Vagina (tissue), 2 donors: Measurements from ENCODE around the gene LHCGR. TPM values are rescaled to one million over a fixed set of nuclear protein-coding genes. Genes with fewer than 3 reads are reported as not detected.
"Not testable (repeated sequence)": the region's sequence is repeated elsewhere in the genome, so short reads cannot be mapped to it uniquely, and the experiment has no call there.

Experiments used
- DNase-seq, 2 donors: peaks; one replicate each; pipeline ENCODE4 v3.0.0-alpha.2; 2017; ENCODE audit errors: extremely low spot score in 2 of 2
- H3K27ac ChIP-seq: fragments of 200-600 bp; sonication (generic); one replicate; pipeline ENCODE4 v1.5.1; 2019
- H3K27me3 ChIP-seq: fragments of 200-600 bp; sonication (generic); one replicate; pipeline ENCODE4 v1.5.1; 2019
- H3K36me3 ChIP-seq, 2 donors: fragments of 200-600 bp; sonication (generic); one replicate each; pipeline ENCODE4 v1.5.1; 2017 to 2019
- H3K4me1 ChIP-seq: fragments of 200-600 bp; sonication (generic); one replicate; pipeline ENCODE4 v1.5.1; 2019
- H3K4me3 ChIP-seq, 2 donors: fragments of 200-600 bp; sonication (generic); 1 replicate in 1 of 2; 2 replicates in 1 of 2; pipeline ENCODE4 v1.5.1; 2016 to 2019
- H3K9me3 ChIP-seq: fragments of 200-600 bp; sonication (generic); one replicate; pipeline ENCODE4 v1.5.1; 2019
- CTCF ChIP-seq, 3 experiments: fragments of 450-650 bp in 2 of 3; fragments of 200-600 bp in 1 of 3; sonication (generic) in 1 of 3; IDR thresholded peaks; one replicate each; pipeline ENCODE4 v1.5.1; 2017 to 2019; ENCODE audit warnings: antibody characterized with exemption in 3 of 3, mild to moderate bottlenecking in 2 of 3, moderate library complexity in 2 of 3
- POLR2A ChIP-seq, 2 donors: fragments of 450-650 bp; IDR thresholded peaks; one replicate each; pipeline ENCODE4 v1.6.1; 2017; ENCODE audit warnings: antibody characterized with exemption in 2 of 2, mild to moderate bottlenecking in 2 of 2, moderate library complexity in 2 of 2
- POLR2AphosphoS5 ChIP-seq, 2 donors: sonication (generic); formaldehyde crosslinking; IDR thresholded peaks; one replicate each; pipeline ENCODE4 v1.9.0; 2017; ENCODE audit warnings: antibody characterized with exemption in 2 of 2, mild to moderate bottlenecking in 2 of 2, low read depth in 1 of 2; ENCODE audit not compliant: insufficient read depth in 1 of 2
- intact Hi-C: fragments of 100-400 bp; cut with DNase I; formaldehyde crosslinking; loops from one replicate; pipeline ENCODE4 v1.15.1; 2023
- total RNA-seq: library from RNA; depleted of rRNA; stranded (reverse); fragments of >200 nt; gene quantifications from one replicate; pipeline ENCODE4 v1.2.3, GENCODE V29; 2016

The LHCGR gene
- total RNA-seq, 1 donor from 2014 or later = not detected

DNA sequence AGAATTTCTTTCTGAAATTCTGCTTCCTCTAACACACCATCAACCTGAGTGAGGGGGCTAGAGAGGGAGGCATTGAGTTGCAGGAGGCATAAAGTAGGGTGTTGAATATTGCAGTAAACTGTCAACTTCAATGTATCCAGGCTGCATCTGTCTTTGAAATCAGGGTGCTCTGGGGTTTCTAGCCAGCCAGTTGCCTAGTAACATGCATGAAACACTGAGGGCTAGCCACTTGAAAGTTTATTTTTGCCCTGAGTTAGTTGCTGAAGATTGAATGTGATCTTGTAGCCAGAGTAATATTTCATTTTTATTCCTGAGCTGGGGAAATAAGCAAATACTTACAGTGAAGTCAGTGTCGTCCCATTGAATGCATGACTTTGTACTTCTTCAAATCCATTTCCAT, 41.9 kb downstream of the LHCGR start:
- no peaks in the 10 kb centered on the region for H3K36me3 ChIP-seq
- H3K27me3 ChIP-seq = no peaks in the 10 kb centered on the region
- H3K9me3 ChIP-seq = no peaks in the 10 kb centered on the region
- peaks cover 12% of the 10 kb centered on the region for H3K4me1 ChIP-seq
- intact Hi-C loops = no loop called here
- DNase-seq = no peak
- no peak overlapping the region for H3K4me3 ChIP-seq
- TF ChIP-seq POLR2AphosphoS5 (IDR thresholded peaks at IDR 0.05; ENCODE audit: insufficient read depth in 1 of 2, low read depth in 1 of 2) = no peak
- TF ChIP-seq POLR2A (IDR thresholded peaks at IDR 0.05) = no peak
- TF ChIP-seq CTCF (IDR thresholded peaks at IDR 0.05) = no peak
- no peak overlapping the region for H3K27ac ChIP-seq

GRCh38 chr2:48712151-48712550, 43.4 kb downstream of the LHCGR start:
- peaks cover 12% of the 10 kb centered on the region for H3K4me1 ChIP-seq

GRCh38 chr2:48711343-48711742, 44.2 kb downstream of the LHCGR start:
- TF ChIP-seq CTCF (IDR thresholded peaks at IDR 0.05) = no peak
- TF ChIP-seq POLR2A (IDR thresholded peaks at IDR 0.05) = no peak
- TF ChIP-seq POLR2AphosphoS5 (IDR thresholded peaks at IDR 0.05; ENCODE audit: insufficient read depth in 1 of 2, low read depth in 1 of 2) = no peak
- Histone ChIP-seq H3K36me3 (no peaks in the 10 kb centered on the region), H3K4me1 (peaks cover 12% of the 10 kb centered on the region), H3K4me3 (no peak overlapping the region), H3K27ac (no peak overlapping the region), H3K9me3 (no peaks in the 10 kb centered on the region), H3K27me3 (no peaks in the 10 kb centered on the region)
- intact Hi-C loops = no loop called here
- no peak for DNase-seq

More at GRCh38 chr2:48712151-48712550, 43.4 kb downstream of the LHCGR start:
- Histone ChIP-seq H3K4me3 (no peak overlapping the region), H3K36me3 (no peaks in the 10 kb centered on the region), H3K27me3 (no peaks in the 10 kb centered on the region), H3K27ac (no peak overlapping the region), H3K9me3 (no peaks in the 10 kb centered on the region)
- DNase-seq = no peak
- intact Hi-C loops = no loop called here
- TF ChIP-seq POLR2AphosphoS5 (IDR thresholded peaks at IDR 0.05; ENCODE audit: insufficient read depth in 1 of 2, low read depth in 1 of 2) (no peak), CTCF (IDR thresholded peaks at IDR 0.05) (no peak), POLR2A (IDR thresholded peaks at IDR 0.05) (no peak)

DNA sequence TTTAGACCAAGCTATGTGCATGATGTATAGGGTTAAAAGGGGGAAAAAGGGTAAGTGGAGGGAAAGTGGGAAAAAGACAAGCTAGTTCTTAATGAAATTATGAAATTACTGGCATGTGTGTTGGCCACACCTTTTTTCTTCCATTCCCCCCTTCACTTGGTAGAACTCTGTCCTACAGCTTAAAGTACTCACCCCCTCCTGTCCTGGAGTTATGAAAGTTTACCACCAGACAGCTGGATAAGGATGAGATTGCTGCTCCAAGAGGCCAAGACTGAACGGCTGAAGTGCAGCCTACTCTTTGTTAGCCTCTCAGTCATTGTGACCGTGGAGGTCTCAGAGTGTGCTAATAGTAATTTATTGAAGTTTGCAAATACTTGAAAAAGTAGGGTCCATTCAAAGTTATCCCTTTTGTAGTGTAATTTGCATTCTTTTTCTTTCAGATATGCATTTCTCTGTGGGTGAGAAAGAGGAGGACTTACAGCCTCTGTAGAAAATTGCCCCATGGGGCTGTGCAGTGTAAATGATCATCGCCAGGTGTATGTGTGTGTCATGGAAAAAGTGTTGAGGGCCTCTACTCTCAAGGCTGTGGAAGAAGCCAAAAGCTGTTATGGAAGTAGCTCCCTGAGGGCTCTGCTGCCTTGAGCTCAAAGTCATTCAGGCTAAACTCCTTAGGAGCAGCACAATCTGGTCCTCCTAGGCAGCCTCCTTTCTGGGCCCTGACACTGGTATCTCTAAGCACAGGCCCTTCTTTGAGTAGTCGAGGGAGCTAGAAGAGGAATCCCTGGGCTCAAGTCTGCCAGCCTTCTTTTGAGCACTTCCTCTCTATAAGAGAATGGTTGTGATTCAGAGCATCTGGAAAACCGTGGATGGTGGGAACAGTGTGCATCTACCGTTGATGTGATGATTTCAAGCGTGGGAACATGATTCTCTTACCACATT, 46.2 kb downstream of the LHCGR start:
- Histone ChIP-seq H3K27ac (no peak overlapping the region), H3K36me3 (no peaks in the 10 kb centered on the region), H3K4me3 (no peak overlapping the region), H3K27me3 (no peaks in the 10 kb centered on the region), H3K9me3 (no peaks in the 10 kb centered on the region), H3K4me1 (no peaks in the 10 kb centered on the region)
- no peak for TF ChIP-seq POLR2AphosphoS5 (IDR thresholded peaks at IDR 0.05; ENCODE audit: insufficient read depth in 1 of 2, low read depth in 1 of 2)
- no peak for TF ChIP-seq POLR2A (IDR thresholded peaks at IDR 0.05)
- no peak for TF ChIP-seq CTCF (IDR thresholded peaks at IDR 0.05)
- DNase-seq = no peak
- intact Hi-C loops = no loop called here

DNA sequence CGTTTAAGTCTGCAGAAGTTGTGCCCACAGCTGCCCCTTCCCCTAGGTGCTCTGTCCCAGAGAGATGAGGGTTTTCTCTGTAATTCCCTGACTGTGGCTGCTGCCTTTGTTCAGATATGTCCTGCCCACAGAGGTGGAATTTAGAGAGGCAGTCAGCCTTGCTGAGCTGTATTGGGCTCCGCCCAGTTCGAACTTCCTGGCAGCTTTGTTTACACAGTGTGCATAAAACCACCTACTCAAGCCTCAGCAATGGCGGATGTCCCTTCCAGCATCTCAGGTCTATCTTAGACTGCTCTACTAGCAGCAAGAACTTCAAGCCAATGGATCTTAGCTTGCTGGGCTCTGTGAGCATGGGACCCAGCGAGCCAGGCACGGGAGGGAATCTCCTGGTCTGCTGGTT, 48.1 kb downstream of the LHCGR start:
- Histone ChIP-seq H3K4me1 (no peaks in the 10 kb centered on the region), H3K27ac (no peak overlapping the region), H3K36me3 (no peaks in the 10 kb centered on the region), H3K4me3 (no peak overlapping the region), H3K27me3 (no peaks in the 10 kb centered on the region), H3K9me3 (no peaks in the 10 kb centered on the region)
- DNase-seq = no peak
- no peak for TF ChIP-seq POLR2A (IDR thresholded peaks at IDR 0.05)
- intact Hi-C loops = no loop called here

DNA sequence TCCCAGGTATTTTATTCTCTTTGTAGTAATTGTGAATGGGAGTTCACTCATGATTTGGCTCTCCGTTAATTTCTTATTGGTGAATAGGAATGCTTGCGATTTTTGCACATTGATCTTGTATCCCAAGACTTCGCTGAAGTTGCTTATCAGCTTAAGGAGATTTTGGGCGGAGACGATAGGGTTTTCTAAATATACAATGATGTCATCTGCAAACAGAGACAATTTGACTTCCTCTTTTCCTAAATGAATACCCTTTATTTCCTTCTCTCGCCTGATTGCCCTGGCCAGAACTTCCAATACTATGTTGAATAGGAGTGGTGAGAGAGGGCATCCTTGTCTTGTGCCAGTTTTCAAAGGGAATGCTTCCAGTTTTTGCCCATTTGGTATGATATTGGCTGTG, 51.9 kb downstream of the LHCGR start:
- DNase-seq = not testable (repeated sequence)

More for the DNA sequence above, 51.9 kb downstream of the LHCGR start:
- H3K9me3 ChIP-seq, intact Hi-C loops, H3K27ac ChIP-seq, H3K36me3 ChIP-seq, H3K27me3 ChIP-seq, H3K4me1 ChIP-seq, H3K4me3 ChIP-seq: not testable (repeated sequence)
